Natural killer cell treated with Interleukin-12 subunit alpha and Interleukin-12 subunit beta and Interleukin-15 and Interleukin-18, amount 100 ng/mL, for 72 hours (primary cell): ENCODE results near the gene CEP112. TPM values are rescaled to one million over a fixed set of nuclear protein-coding genes. Genes with fewer than 3 reads are reported as not detected.

Source experiments
- ATAC-seq, 2 donors: fragments of 150-1000 bp; cut with Tn5 transposase in 1 of 2; sonication (Bioruptor Pico), chemical (Tn5 transposase) in 1 of 2; 2 replicates each; pipeline ENCODE4 v1.10.0; 2021
- DNase-seq: peaks from one replicate; pipeline ENCODE4 v3.0.0; 2022; ENCODE audit warnings: low spot score
- H3K27ac Mint-ChIP-seq, 2 donors: 1 replicate in 1 of 2; 2 replicates in 1 of 2; pipeline ENCODE4 v1.8.0; 2022; ENCODE audit warnings: mixed read lengths in 2 of 2, mild to moderate bottlenecking in 1 of 2, moderate library complexity in 1 of 2
- H3K27me3 Mint-ChIP-seq, 2 donors: 1 replicate in 1 of 2; 2 replicates in 1 of 2; pipeline ENCODE4 v1.8.0; 2022; ENCODE audit warnings: mixed read lengths in 2 of 2
- H3K36me3 Mint-ChIP-seq: one replicate; pipeline ENCODE4 v1.8.0; 2022; ENCODE audit warnings: mixed read lengths
- H3K4me1 Mint-ChIP-seq, 2 donors: 1 replicate in 1 of 2; 2 replicates in 1 of 2; pipeline ENCODE4 v1.8.0; 2022; ENCODE audit warnings: low read depth in 2 of 2, mixed read lengths in 2 of 2, mild to moderate bottlenecking in 1 of 2
- H3K4me3 Mint-ChIP-seq: one replicate; pipeline ENCODE4 v1.8.0; 2022; ENCODE audit warnings: mixed read lengths
- H3K9me3 Mint-ChIP-seq: 2 replicates; pipeline ENCODE4 v1.8.0; 2022; ENCODE audit warnings: mixed read lengths
- total RNA-seq, 2 donors: library from RNA; stranded (reverse); gene quantifications; one replicate each; pipeline ENCODE4 v1.2.3, GENCODE V29; 2022

The CEP112 gene
- total RNA-seq, 2 donors from 2014 or later, result 2.3 to 5.5 TPM

GRCh38 chr17:66221755-66222530 is 30.0 kb upstream of the CEP112 start:
- ATAC-seq, result no peak
- H3K4me3 Mint-ChIP-seq, result no peak overlapping the region
- no peaks in the 10 kb centered on the region for H3K36me3 Mint-ChIP-seq
- no peak for DNase-seq
- no peaks in the 10 kb centered on the region for H3K4me1 Mint-ChIP-seq
- H3K27me3 Mint-ChIP-seq, result peaks cover 25 to 33% of the 10 kb centered on the region in 2 donors
- no peak overlapping the region for H3K27ac Mint-ChIP-seq
- no peaks in the 10 kb centered on the region for H3K9me3 Mint-ChIP-seq

GRCh38 chr17:66221343-66221742 is 29.4 kb upstream of the CEP112 start:
- H3K27ac Mint-ChIP-seq, result no peak overlapping the region
- ATAC-seq, result no peak
- no peak overlapping the region for H3K4me3 Mint-ChIP-seq
- no peaks in the 10 kb centered on the region for H3K9me3 Mint-ChIP-seq
- no peak for DNase-seq
- no peaks in the 10 kb centered on the region for H3K4me1 Mint-ChIP-seq
- H3K27me3 Mint-ChIP-seq, result peaks cover 27 to 33% of the 10 kb centered on the region in 2 donors
- H3K36me3 Mint-ChIP-seq, result no peaks in the 10 kb centered on the region

GRCh38 chr17:66220079-66220835 is 28.3 kb upstream of the CEP112 start:
- no peak overlapping the region for H3K4me3 Mint-ChIP-seq
- H3K4me1 Mint-ChIP-seq, result no peaks in the 10 kb centered on the region
- no peak overlapping the region for H3K27ac Mint-ChIP-seq
- peaks cover 33 to 37% of the 10 kb centered on the region in 2 donors for H3K27me3 Mint-ChIP-seq
- H3K36me3 Mint-ChIP-seq, result no peaks in the 10 kb centered on the region
- ATAC-seq (no peak), DNase-seq (no peak)
- no peaks in the 10 kb centered on the region for H3K9me3 Mint-ChIP-seq

GRCh38 chr17:66215529-66215911 is 23.6 kb upstream of the CEP112 start:
- Mint-ChIP-seq H3K4me3 (no peak overlapping the region), H3K9me3 (no peaks in the 10 kb centered on the region), H3K36me3 (no peaks in the 10 kb centered on the region), H3K4me1 (no peaks in the 10 kb centered on the region), H3K27me3 (peaks cover 29 to 49% of the 10 kb centered on the region in 2 donors), H3K27ac (no peak overlapping the region)
- DNase-seq (no peak), ATAC-seq (no peak)

- no peak for DNase-seq
- Mint-ChIP-seq H3K36me3 (no peaks in the 10 kb centered on the region), H3K27ac (no peak overlapping the region), H3K4me1 (no peaks in the 10 kb centered on the region), H3K9me3 (no peaks in the 10 kb centered on the region), H3K27me3 (peaks cover 29 to 49% of the 10 kb centered on the region in 2 donors), H3K4me3 (no peak overlapping the region)
- no peak for ATAC-seq
These were observed 23.1 kb upstream of the CEP112 start for GRCh38 chr17:66214884-66215528.

- no peak for DNase-seq
- no peak for ATAC-seq
- H3K4me3 Mint-ChIP-seq, result no peak overlapping the region
- H3K4me1 Mint-ChIP-seq, result no peaks in the 10 kb centered on the region
- H3K9me3 Mint-ChIP-seq, result no peaks in the 10 kb centered on the region
- no peak overlapping the region for H3K27ac Mint-ChIP-seq
- no peaks in the 10 kb centered on the region for H3K36me3 Mint-ChIP-seq
- H3K27me3 Mint-ChIP-seq, result peaks cover 25 to 43% of the 10 kb centered on the region in 2 donors
These were observed 19.3 kb upstream of the CEP112 start for GRCh38 chr17:66211047-66211810.

- ATAC-seq (no peak), DNase-seq (no peak)
- H3K27me3 Mint-ChIP-seq, result peaks cover 17 to 36% of the 10 kb centered on the region in 2 donors
- no peaks in the 10 kb centered on the region for H3K4me1 Mint-ChIP-seq
- no peaks in the 10 kb centered on the region for H3K36me3 Mint-ChIP-seq
- H3K9me3 Mint-ChIP-seq, result no peaks in the 10 kb centered on the region
- H3K27ac Mint-ChIP-seq, result no peak overlapping the region
- H3K4me3 Mint-ChIP-seq, result no peak overlapping the region
These were observed 18.3 kb upstream of the CEP112 start for GRCh38 chr17:66210208-66210574.

- no peak for DNase-seq
- H3K9me3 Mint-ChIP-seq, result no peaks in the 10 kb centered on the region
- no peaks in the 10 kb centered on the region for H3K4me1 Mint-ChIP-seq
- no peak for ATAC-seq
- H3K27ac Mint-ChIP-seq, result no peak overlapping the region
- H3K27me3 Mint-ChIP-seq, result peaks cover 11 to 20% of the 10 kb centered on the region in 2 donors
- H3K4me3 Mint-ChIP-seq, result no peak overlapping the region
- H3K36me3 Mint-ChIP-seq, result no peaks in the 10 kb centered on the region
These were observed 16.0 kb upstream of the CEP112 start for GRCh38 chr17:66207936-66208335.

- Mint-ChIP-seq H3K9me3 (no peaks in the 10 kb centered on the region), H3K36me3 (no peaks in the 10 kb centered on the region), H3K27me3 (no peaks in the 10 kb centered on the region), H3K27ac (no peak overlapping the region), H3K4me3 (no peak overlapping the region), H3K4me1 (peaks cover 0 to 7% of the 10 kb centered on the region in 2 donors)
- DNase-seq (no peak), ATAC-seq (peak in 1 of 2 donors; percentile 11)
These were observed 11.5 kb upstream of the CEP112 start for GRCh38 chr17:66203274-66204015.

- peaks cover 0 to 7% of the 10 kb centered on the region in 2 donors for H3K4me1 Mint-ChIP-seq
- no peak for DNase-seq
- no peaks in the 10 kb centered on the region for H3K9me3 Mint-ChIP-seq
- H3K27ac Mint-ChIP-seq, result no peak overlapping the region
- no peak for ATAC-seq
- H3K27me3 Mint-ChIP-seq, result no peaks in the 10 kb centered on the region
- H3K36me3 Mint-ChIP-seq, result no peaks in the 10 kb centered on the region
- no peak overlapping the region for H3K4me3 Mint-ChIP-seq
These were observed 8.8 kb upstream of the CEP112 start for GRCh38 chr17:66200685-66201092.

- DNase-seq (no peak), ATAC-seq (no peak)
- Mint-ChIP-seq H3K4me1 (peaks cover 0 to 7% of the 10 kb centered on the region in 2 donors), H3K4me3 (no peak overlapping the region), H3K27me3 (no peaks in the 10 kb centered on the region), H3K9me3 (no peaks in the 10 kb centered on the region), H3K36me3 (no peaks in the 10 kb centered on the region), H3K27ac (no peak overlapping the region)
These were observed 6.3 kb upstream of the CEP112 start for GRCh38 chr17:66198242-66198641.

GRCh38 chr17:66192378-66192687 is 400 bp upstream of the CEP112 start:
- Mint-ChIP-seq H3K27ac (peak overlapping the region; percentile 66 to 87), H3K9me3 (no peaks in the 10 kb centered on the region), H3K4me3 (peak overlapping the region; percentile 76), H3K36me3 (no peaks in the 10 kb centered on the region), H3K4me1 (peaks cover 8 to 16% of the 10 kb centered on the region in 2 donors), H3K27me3 (no peaks in the 10 kb centered on the region)
- DNase-seq (no peak), ATAC-seq (no peak)
